Mucosa of descending colon (tissue), 3 donors: Measurements from ENCODE around the gene CACNA1C. TPM values are rescaled to one million over a fixed set of nuclear protein-coding genes. Genes with fewer than 3 reads are reported as not detected.

ENCODE experiments used
- ATAC-seq: fragments of 200-7000 bp; cut with Tn5 transposase; one replicate; pipeline ENCODE4 v1.9.1; 2020; ENCODE audit warnings: mild to moderate bottlenecking, moderate library complexity
- DNase-seq, 3 donors: peaks; one replicate each; pipeline ENCODE4 v3.0.0-alpha.2; 2020
- H3K36me3 ChIP-seq: fragments of 200-600 bp; one replicate; pipeline ENCODE4 v1.8.0; 2021; ENCODE audit warnings: low read depth, mild to moderate bottlenecking
- H3K4me1 ChIP-seq: fragments of 200-600 bp; one replicate; pipeline ENCODE4 v1.8.0; 2021; ENCODE audit warnings: low read depth, mild to moderate bottlenecking
- H3K4me3 ChIP-seq: fragments of 200-600 bp; one replicate; pipeline ENCODE4 v1.8.0; 2021; ENCODE audit warnings: mild to moderate bottlenecking
- H3K9me3 ChIP-seq: fragments of 200-600 bp; one replicate; pipeline ENCODE4 v1.8.0; 2021; ENCODE audit warnings: mild to moderate bottlenecking
- CTCF ChIP-seq: fragments of 200-600 bp; IDR thresholded peaks from one replicate; pipeline ENCODE4 v1.8.0; 2022; ENCODE audit warnings: antibody characterized with exemption, mild to moderate bottlenecking
- intact Hi-C, 2 donors: fragments of 100-400 bp; cut with DNase I in 1 of 2; cut with micrococcal nuclease in 1 of 2; formaldehyde crosslinking; loops; one replicate each; pipeline versions ENCODE4 v1.11.0 to v1.11.1; 2022; cut with DNase I, micrococcal nuclease
- total RNA-seq, 3 donors: library from RNA; stranded (reverse); fragmentation: NEBNext Ultra II Directional in 2 of 3; extraction: Animal tissue kit (Norgen Biotek cat#: 25700) in 2 of 3; gene quantifications; one replicate each; pipeline versions ENCODE4 v1.2.1 to v1.2.4, GENCODE V29; 2021 to 2023
- donor health status: DM: no; HTN: no; CAD: no; lungs with moderate emphysema.
- donor health status: DM: no; HTN: no; CAD: no.
- donor health status: DM: no; HTN: yes; CAD: no.

CACNA1C gene
- total RNA-seq, 3 donors from 2014 or later = 5.5 to 89.4 (median 9.2) TPM

- H3K4me1 ChIP-seq = peaks cover 6% of the 10 kb centered on the region
These were observed 114.4 kb downstream of the CACNA1C start for GRCh38 chr12:2167231-2167630.

DNA sequence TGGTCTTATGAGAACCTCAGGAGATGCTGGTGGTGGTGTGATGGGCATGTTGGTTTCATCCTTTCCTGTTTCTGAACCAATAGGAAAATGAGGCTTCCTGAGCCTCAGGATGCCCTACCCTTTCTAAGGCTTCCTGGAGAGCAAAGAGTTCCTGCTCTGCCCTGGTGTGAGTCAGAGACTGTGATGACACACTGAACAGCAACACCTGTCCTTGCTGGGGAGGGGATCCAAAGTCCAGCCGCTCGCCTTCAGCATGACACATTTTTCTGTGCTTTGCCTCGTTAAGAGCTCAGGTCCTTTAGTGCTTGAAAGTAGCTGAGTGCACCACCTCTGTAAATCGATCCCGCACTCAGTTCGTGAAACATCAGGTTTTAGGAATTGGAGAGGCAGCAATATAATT lies 116.0 kb downstream of the CACNA1C start:
- DNase-seq (peak; percentile 81 to 84 (median 82)), ATAC-seq (peak; percentile 99)
- no peak overlapping the region for H3K4me3 ChIP-seq
- no peaks in the 10 kb centered on the region for H3K4me1 ChIP-seq
- no peaks in the 10 kb centered on the region for H3K36me3 ChIP-seq
- intact Hi-C loops = no loop called here
- no peaks in the 10 kb centered on the region for H3K9me3 ChIP-seq
- TF ChIP-seq CTCF = no peak

More at GRCh38 chr12:2167231-2167630, 114.4 kb downstream of the CACNA1C start:
- no peak for TF ChIP-seq CTCF
- Histone ChIP-seq H3K4me3 (no peak overlapping the region), H3K36me3 (no peaks in the 10 kb centered on the region), H3K9me3 (no peaks in the 10 kb centered on the region)
- DNase-seq (no peak), ATAC-seq (no peak)
- intact Hi-C loops = no loop called here

- no peak for TF ChIP-seq CTCF
- H3K4me3 ChIP-seq = no peak overlapping the region
- DNase-seq = no peak
- no peak for ATAC-seq
- intact Hi-C loops = no loop called here
- H3K36me3 ChIP-seq = no peaks in the 10 kb centered on the region
- H3K4me1 ChIP-seq = no peaks in the 10 kb centered on the region
- no peaks in the 10 kb centered on the region for H3K9me3 ChIP-seq
These were observed 116.7 kb downstream of the CACNA1C start for GRCh38 chr12:2169489-2169888.

- Histone ChIP-seq H3K4me1 (no peaks in the 10 kb centered on the region), H3K9me3 (no peaks in the 10 kb centered on the region), H3K36me3 (no peaks in the 10 kb centered on the region), H3K4me3 (no peak overlapping the region)
- no peak for TF ChIP-seq CTCF
- DNase-seq (no peak), ATAC-seq (no peak)
- intact Hi-C loops = no loop called here
These were observed 117.2 kb downstream of the CACNA1C start for GRCh38 chr12:2169940-2170339.

DNA sequence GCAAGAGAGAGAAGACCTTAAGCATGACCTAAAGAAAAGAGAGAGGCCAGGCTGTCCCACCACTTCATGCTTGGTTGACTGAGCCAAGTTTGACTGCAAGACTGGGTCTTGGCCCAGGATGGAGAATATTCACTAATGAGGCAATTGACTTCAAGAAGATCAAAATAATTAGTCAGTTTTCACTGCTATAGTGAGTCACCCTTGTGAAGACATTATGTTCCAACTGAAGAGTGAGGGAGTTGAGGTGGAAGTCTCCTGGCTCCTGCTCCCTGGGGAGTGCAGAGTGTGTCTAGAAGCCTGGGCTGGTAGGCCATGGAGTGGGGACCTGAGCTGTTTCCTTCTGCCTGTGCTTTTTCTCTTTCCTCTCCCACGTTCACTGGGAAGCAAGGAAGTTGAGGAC lies 117.6 kb downstream of the CACNA1C start:
- Histone ChIP-seq H3K36me3 (no peaks in the 10 kb centered on the region), H3K4me3 (no peak overlapping the region), H3K9me3 (no peaks in the 10 kb centered on the region), H3K4me1 (no peaks in the 10 kb centered on the region)
- ATAC-seq (no peak), DNase-seq (no peak)
- no peak for TF ChIP-seq CTCF
- intact Hi-C loops = no loop called here
